ENCODE data around the gene P3H4. TPM values are rescaled to one million over a fixed set of nuclear protein-coding genes. Genes with fewer than 3 reads are reported as not detected.

Gene P3H4
- total and polyA plus RNA-seq, 2 donors: 4.1 to 4.8 TPM

DNA sequence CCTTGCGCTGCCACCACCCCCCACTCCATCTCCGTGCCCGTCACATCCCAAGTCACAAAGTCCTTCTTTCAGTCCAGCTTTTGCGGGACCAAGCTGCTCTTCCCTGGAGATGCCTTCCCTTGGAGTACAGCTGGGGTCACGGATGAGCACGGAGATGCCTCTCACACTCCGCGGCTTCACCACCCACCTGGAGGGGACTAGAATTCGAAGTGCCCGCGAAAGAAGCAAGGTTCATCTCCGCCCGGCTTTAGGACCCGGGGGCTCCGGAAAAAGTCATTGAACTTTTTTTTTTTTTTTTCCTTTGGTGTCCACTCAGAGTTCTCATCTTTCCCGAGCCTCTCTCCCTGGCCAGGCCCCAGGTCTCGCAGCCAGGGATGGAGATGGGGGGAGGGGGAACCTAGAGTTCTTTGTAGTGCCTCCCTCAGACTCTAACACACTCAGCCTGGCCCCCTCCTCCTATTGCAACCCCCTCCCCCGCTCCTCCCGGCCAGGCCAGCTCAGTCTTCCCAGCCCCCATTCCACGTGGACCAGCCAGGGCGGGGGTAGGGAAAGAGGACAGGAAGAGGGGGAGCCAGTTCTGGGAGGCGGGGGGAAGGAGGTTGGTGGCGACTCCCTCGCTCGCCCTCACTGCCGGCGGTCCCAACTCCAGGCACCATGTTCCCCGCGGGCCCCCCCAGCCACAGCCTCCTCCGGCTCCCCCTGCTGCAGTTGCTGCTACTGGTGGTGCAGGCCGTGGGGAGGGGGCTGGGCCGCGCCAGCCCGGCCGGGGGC, 817 bp upstream of the P3H4 start, which contains the start of gene FKBP10:
Gene FKBP10 (plus strand): TSS at position 624 of the 771 bp plus-strand sequence. CDS start 31 bp downstream, at position 655.
- Histone ChIP-seq H3K4me3 (ENCODE audit: low read length in 2 of 2) (peak within 1 kb of the TSS; percentile 14 to 78), H3K27ac (ENCODE audit: low read depth in 1 of 2, low read length in 1 of 2) (no peak within 1 kb of the TSS), H3K36me3 (ENCODE audit: control insufficient read depth in 2 of 2, insufficient read depth in 2 of 2, low read length in 1 of 2) (no peaks in the 10 kb centered on the region), H3K27me3 (ENCODE audit: control insufficient read depth in 2 of 2, insufficient read depth in 1 of 2, low read length in 1 of 2) (peaks cover 34 to 65% of the 10 kb centered on the region in 2 donors), H3K9me3 (ENCODE audit: control insufficient read depth in 2 of 2, insufficient read depth in 1 of 2, low read length in 1 of 2) (peaks cover 2 to 7% of the 10 kb centered on the region in 2 donors), H3K4me1 (ENCODE audit: control insufficient read depth in 2 of 2, insufficient read depth in 2 of 2, low read length in 2 of 2) (peaks cover 9 to 14% of the 10 kb centered on the region in 2 donors)
- peak in 1 of 9 donors; percentile 60 for DNase-seq (ENCODE audit: low read depth in 6 of 9, low spot score in 9 of 9)
- 9% methylated on average over 35 of the region's 35 CpGs for WGBS

DNA sequence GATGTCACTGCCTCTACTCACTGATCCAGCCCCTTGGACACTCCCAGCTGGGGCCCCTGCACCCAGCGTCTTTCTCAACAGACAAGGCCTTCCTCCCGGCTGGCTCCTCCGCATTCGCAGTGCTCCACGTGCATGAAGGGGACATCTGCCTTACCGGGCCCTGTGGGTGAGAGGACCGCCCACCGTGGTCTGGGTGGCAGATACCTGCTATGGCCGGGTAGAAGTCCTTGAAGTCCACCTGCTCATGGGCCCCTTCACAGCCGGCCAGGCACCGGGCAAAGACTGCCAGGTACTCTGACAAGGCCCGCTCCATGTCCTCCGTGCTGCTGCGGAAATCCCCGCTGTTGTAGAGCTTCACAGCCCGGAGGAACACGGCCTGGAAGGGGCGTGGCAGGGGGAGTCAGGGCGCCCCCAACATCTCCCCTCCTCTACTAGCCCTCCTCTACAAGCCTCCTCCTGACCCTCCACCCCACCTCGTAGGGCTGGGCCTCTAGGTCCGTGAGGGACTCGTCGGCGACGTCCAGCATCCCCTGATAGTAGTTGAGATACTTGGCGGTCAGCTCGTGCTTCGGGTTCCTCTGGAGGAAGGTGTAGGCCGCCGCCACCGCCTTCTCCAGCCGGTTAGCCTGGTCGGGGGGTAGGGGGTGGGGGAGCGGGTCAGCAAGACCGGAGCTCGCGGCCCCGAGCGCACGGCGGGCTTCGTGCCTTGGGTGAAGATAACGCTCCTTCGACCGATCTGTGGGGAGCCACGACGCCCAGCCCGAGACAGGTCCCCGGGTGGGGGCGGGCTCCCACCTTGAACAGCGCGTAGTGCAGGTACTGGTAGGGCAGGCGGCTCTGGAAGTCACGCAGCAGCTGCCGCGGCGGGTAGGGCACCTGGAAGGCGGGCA, 845 bp downstream of the P3H4 start:
- Histone ChIP-seq H3K4me1 (ENCODE audit: control insufficient read depth in 2 of 2, insufficient read depth in 2 of 2, low read length in 2 of 2) (peaks cover 9 to 14% of the 10 kb centered on the region in 2 donors), H3K36me3 (ENCODE audit: control insufficient read depth in 2 of 2, insufficient read depth in 2 of 2, low read length in 1 of 2) (no peaks in the 10 kb centered on the region), H3K4me3 (ENCODE audit: low read length in 2 of 2) (peak overlapping the region; percentile 29 to 78), H3K27me3 (ENCODE audit: control insufficient read depth in 2 of 2, insufficient read depth in 1 of 2, low read length in 1 of 2) (peaks cover 34 to 62% of the 10 kb centered on the region in 2 donors), H3K9me3 (ENCODE audit: control insufficient read depth in 2 of 2, insufficient read depth in 1 of 2, low read length in 1 of 2) (peaks cover 2 to 7% of the 10 kb centered on the region in 2 donors), H3K27ac (ENCODE audit: low read depth in 1 of 2, low read length in 1 of 2) (no peak overlapping the region)
- DNase-seq (ENCODE audit: low read depth in 6 of 9, low spot score in 9 of 9): no peak
- 39% methylated on average over 58 of the region's 58 CpGs for WGBS

DNA sequence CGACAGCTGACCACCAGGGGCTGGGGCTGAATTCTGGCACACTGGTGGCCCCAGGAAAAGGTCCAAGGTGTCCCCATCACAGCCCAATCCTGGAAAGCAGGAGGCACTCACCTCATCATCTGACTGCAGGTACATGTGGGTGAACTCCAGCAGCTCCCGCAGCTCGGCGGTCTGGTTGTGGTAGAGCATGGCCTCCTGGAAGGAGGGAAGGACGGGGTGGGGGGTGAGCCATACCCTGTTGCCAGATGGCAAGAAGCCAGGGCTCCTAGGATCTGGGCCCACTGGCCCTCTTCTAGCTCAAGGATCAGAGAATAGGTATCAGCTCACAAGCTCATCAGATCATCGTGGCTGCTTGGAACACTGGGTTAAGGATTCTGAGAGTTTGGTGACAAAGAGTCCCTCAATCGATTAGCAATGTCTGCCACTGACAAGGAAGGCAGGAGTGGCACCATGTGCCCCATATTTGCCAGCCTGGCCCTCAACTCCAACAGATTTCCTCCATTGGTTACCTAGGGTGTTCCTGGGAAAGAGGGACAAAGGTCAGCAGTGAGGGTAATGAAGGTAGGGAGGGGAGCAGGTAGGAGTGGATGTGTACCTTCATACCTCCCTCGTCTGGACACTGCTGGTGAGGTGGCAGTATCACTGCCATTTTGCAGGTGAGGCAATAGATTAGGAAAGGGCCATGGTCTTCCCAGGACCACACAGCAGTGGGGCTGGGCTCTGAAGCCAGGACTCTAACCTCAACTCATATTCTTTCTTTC, 4.9 kb downstream of the P3H4 start:
- WGBS: 94% methylated on average over 8 of the region's 8 CpGs
- H3K27me3 ChIP-seq (ENCODE audit: control insufficient read depth in 2 of 2, insufficient read depth in 1 of 2, low read length in 1 of 2): peaks cover 11 to 37% of the 10 kb centered on the region in 2 donors
- no peak overlapping the region for H3K4me3 ChIP-seq (ENCODE audit: low read length in 2 of 2)
- no peak overlapping the region for H3K27ac ChIP-seq (ENCODE audit: low read depth in 1 of 2, low read length in 1 of 2)
- H3K36me3 ChIP-seq (ENCODE audit: control insufficient read depth in 2 of 2, insufficient read depth in 2 of 2, low read length in 1 of 2): no peaks in the 10 kb centered on the region
- no peak for DNase-seq (ENCODE audit: low read depth in 6 of 9, low spot score in 9 of 9)
- H3K4me1 ChIP-seq (ENCODE audit: control insufficient read depth in 2 of 2, insufficient read depth in 2 of 2, low read length in 2 of 2): peaks cover 4 to 10% of the 10 kb centered on the region in 2 donors
- H3K9me3 ChIP-seq (ENCODE audit: control insufficient read depth in 2 of 2, insufficient read depth in 1 of 2, low read length in 1 of 2): peaks cover 0 to 7% of the 10 kb centered on the region in 2 donors

DNA sequence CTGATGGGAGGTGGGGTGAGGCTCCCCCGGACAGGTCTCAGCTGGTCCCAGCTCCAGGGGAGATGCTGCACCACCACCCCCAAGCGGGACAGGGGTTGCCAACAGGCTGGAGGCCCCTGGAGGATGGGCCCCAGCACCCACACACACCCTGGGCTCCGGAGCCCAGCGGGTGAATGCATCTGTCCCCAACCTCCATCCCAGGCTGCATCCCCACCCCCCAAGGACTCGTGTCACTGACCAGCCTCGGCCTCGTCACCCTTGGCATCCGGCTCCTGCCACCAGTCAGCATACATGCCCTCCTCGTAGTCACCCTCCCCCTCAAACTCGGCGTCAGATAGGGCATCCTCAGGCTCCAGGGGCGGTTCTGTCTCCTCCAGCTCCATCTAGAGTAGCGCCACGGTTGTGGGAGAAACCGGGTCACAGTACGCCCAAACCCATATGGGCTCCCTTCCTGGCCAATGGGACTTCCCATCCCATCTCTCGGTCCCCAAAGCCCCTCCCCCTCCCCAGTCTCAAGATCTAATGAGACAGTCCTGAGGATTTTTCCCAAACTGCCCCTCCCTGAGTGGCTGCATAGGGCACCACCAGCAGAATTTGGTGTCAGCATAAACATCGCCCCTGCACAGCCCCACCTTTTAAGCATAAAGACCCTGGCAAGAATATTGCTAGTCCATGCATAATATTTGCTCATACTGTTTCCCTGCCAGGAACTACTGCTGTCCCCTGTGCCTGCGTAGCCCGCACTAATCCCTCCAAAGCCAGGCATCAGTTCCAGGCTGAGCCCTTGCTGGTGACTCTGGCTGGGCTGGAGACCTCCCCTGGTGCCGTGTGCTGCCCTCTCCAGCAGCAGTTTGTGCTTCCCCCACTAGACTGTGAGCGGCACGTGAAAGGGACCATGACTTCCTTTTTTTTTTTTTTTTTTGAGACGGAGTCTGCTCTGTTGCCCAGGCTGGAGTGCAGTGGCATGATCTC, 8.4 kb downstream of the P3H4 start:
- DNase-seq (ENCODE audit: low read depth in 6 of 9, low spot score in 9 of 9): no peak
- H3K9me3 ChIP-seq (ENCODE audit: control insufficient read depth in 2 of 2, insufficient read depth in 1 of 2, low read length in 1 of 2): no peaks in the 10 kb centered on the region
- H3K4me1 ChIP-seq (ENCODE audit: control insufficient read depth in 2 of 2, insufficient read depth in 2 of 2, low read length in 2 of 2): peaks cover 0 to 24% of the 10 kb centered on the region in 2 donors
- no peak overlapping the region for H3K4me3 ChIP-seq (ENCODE audit: low read length in 2 of 2)
- WGBS: 68% methylated on average over 24 of the region's 24 CpGs
- no peak overlapping the region for H3K27ac ChIP-seq (ENCODE audit: low read depth in 1 of 2, low read length in 1 of 2)
- peaks cover 0 to 9% of the 10 kb centered on the region in 2 donors for H3K27me3 ChIP-seq (ENCODE audit: control insufficient read depth in 2 of 2, insufficient read depth in 1 of 2, low read length in 1 of 2)
- no peaks in the 10 kb centered on the region for H3K36me3 ChIP-seq (ENCODE audit: control insufficient read depth in 2 of 2, insufficient read depth in 2 of 2, low read length in 1 of 2)

DNA sequence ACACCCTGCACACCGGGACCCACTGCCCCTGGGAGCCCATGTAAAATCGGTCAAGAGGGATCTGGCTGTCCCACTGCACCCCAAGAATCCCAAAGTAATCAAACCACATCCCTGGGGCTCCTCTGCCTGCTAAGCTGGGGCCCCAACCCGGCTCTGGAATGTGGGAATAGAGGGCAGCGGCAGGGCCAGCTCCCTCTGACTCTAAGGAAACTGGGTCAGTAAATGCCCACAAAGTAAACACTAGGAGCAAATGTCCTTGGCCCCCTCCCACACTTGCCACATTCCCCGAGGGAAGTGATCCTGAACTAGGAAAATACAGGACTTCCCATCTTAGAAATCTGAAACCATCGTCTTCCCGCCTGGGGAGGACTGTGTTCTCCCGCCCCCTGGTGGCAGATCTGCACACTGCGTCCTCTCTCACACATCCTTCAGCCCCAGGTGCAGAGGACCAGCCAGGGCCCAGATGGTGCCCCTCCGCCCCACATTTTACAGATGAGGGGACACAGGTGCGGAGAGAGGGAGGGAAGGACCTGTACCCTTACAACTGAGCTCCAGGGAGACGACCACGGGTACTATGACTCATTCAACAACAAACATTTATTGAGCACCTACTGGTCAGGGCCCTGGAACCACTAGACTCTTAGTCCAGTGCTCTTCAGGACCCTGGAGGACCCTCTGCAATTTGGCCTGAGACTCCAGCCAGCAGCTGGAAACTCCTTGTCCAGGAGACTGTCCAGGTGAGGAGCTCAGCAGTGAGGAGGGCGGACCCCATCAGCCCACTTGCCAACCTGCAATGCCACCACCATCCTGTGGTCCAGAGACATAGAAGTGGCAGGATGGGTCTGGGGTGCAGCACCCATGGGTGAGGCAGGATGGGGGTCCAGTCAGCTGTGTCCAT, 10.1 kb downstream of the P3H4 start:
- H3K36me3 ChIP-seq (ENCODE audit: control insufficient read depth in 2 of 2, insufficient read depth in 2 of 2, low read length in 1 of 2): no peaks in the 10 kb centered on the region
- peak overlapping the region; percentile 27 to 80 for H3K27ac ChIP-seq (ENCODE audit: low read depth in 1 of 2, low read length in 1 of 2)
- no peaks in the 10 kb centered on the region for H3K9me3 ChIP-seq (ENCODE audit: control insufficient read depth in 2 of 2, insufficient read depth in 1 of 2, low read length in 1 of 2)
- 29% methylated on average over 14 of the region's 14 CpGs for WGBS
- no peak overlapping the region for H3K4me3 ChIP-seq (ENCODE audit: low read length in 2 of 2)
- DNase-seq (ENCODE audit: low read depth in 6 of 9, low spot score in 9 of 9): peak in 5 of 9 donors; percentile 61 to 85 (median 80)
- peaks cover 0 to 24% of the 10 kb centered on the region in 2 donors for H3K4me1 ChIP-seq (ENCODE audit: control insufficient read depth in 2 of 2, insufficient read depth in 2 of 2, low read length in 2 of 2)
- H3K27me3 ChIP-seq (ENCODE audit: control insufficient read depth in 2 of 2, insufficient read depth in 1 of 2, low read length in 1 of 2): peaks cover 0 to 5% of the 10 kb centered on the region in 2 donors

DNA sequence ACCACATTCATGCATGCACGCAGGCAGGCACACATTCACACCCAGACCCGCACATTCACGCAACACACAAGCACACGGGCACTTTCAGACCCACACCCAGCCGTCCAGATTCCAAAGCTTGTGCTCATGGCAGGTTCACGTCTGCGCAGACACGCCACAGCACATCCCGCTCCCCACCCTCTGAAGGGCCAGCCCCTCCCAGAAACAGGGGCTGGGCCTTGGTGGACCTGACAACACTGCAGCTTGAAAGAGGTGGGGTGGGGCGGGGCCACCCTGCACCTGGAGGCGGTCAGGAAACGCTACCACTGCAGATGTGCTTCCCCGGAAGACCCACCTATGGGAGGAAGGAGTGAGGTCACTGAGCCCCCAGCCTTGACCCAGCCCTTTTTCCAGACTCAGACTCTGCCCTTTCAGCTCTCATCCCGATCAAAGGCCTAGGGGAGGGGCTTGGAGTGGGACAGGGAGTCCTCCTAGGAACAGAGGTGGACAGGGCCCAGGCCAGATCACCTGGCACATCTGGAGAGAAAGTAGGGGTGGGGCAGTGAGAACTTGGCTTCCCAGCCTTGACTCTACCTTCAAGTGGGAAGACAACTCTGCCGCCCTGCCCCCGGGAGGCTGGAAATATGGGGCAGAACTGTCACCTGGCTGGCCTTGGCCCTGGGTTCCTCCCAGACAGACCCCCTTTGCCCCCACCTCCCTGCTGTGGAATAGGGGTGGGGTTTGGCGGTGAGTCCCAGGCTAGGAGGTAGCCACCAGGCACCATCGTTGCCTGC, 11.0 kb downstream of the P3H4 start:
- Histone ChIP-seq H3K9me3 (ENCODE audit: control insufficient read depth in 2 of 2, insufficient read depth in 1 of 2, low read length in 1 of 2) (no peaks in the 10 kb centered on the region), H3K4me3 (ENCODE audit: low read length in 2 of 2) (no peak overlapping the region), H3K4me1 (ENCODE audit: control insufficient read depth in 2 of 2, insufficient read depth in 2 of 2, low read length in 2 of 2) (peaks cover 0 to 24% of the 10 kb centered on the region in 2 donors), H3K36me3 (ENCODE audit: control insufficient read depth in 2 of 2, insufficient read depth in 2 of 2, low read length in 1 of 2) (no peaks in the 10 kb centered on the region), H3K27ac (ENCODE audit: low read depth in 1 of 2, low read length in 1 of 2) (peak overlapping the region; percentile 27 to 80), H3K27me3 (ENCODE audit: control insufficient read depth in 2 of 2, insufficient read depth in 1 of 2, low read length in 1 of 2) (peaks cover 0 to 5% of the 10 kb centered on the region in 2 donors)
- DNase-seq (ENCODE audit: low read depth in 6 of 9, low spot score in 9 of 9): peak in 4 of 9 donors; percentile 42 to 68 (median 68)
- 88% methylated on average over 18 of the region's 18 CpGs for WGBS

DNA sequence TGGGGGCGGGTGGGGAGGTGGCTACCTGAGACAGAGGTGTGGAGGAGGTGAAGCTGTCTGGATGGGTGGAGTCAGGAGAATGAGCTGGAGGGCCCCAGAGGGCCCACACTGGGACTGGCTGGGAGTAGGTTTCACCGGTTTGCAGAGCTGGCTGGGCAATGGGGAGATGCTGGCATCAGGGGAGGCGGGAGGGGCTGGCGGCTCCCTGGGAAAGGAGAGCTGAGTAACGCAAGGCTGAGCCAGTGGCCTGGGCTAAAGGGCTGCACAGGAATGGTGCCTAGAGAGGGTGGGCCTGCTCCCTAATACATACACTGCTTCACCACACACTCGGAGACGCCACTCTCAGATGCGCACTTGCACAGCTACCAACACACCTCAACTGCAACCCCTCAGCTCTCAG, 12.4 kb downstream of the P3H4 start:
- Histone ChIP-seq H3K36me3 (ENCODE audit: control insufficient read depth in 2 of 2, insufficient read depth in 2 of 2, low read length in 1 of 2) (no peaks in the 10 kb centered on the region), H3K27ac (ENCODE audit: low read depth in 1 of 2, low read length in 1 of 2) (peak overlapping the region in 1 of 2 donors; percentile 49), H3K4me3 (ENCODE audit: low read length in 2 of 2) (no peak overlapping the region), H3K27me3 (ENCODE audit: control insufficient read depth in 2 of 2, insufficient read depth in 1 of 2, low read length in 1 of 2) (peaks cover 0 to 5% of the 10 kb centered on the region in 2 donors), H3K4me1 (ENCODE audit: control insufficient read depth in 2 of 2, insufficient read depth in 2 of 2, low read length in 2 of 2) (peaks cover 0 to 24% of the 10 kb centered on the region in 2 donors), H3K9me3 (ENCODE audit: control insufficient read depth in 2 of 2, insufficient read depth in 1 of 2, low read length in 1 of 2) (no peaks in the 10 kb centered on the region)
- WGBS: 96% methylated on average over 8 of the region's 8 CpGs
- DNase-seq (ENCODE audit: low read depth in 6 of 9, low spot score in 9 of 9): no peak

All from thymus (tissue), 11 donors.